ENCODE results near the gene FLOT1.

Gene FLOT1

GRCh38 chr6:30743099-30744053 is 889 bp upstream of the FLOT1 start:
- TF ChIP-seq CTCF (conservative IDR thresholded peaks at IDR 0.05; ENCODE audit: low read depth, low read length) = no peak
- DNase-seq (ENCODE audit: low read depth) = peak; percentile 47
- H3K4me3 ChIP-seq (ENCODE audit: low read depth, low read length) = peak overlapping the region; percentile 90

GRCh38 chr6:30741789-30742315 is 635 bp downstream of the FLOT1 start:
- TF ChIP-seq CTCF (conservative IDR thresholded peaks at IDR 0.05; ENCODE audit: low read depth, low read length) = no peak
- no peak for DNase-seq (ENCODE audit: low read depth)

GRCh38 chr6:30741063-30741779 is 1.3 kb downstream of the FLOT1 start:
- peak overlapping the region; percentile 90 for H3K4me3 ChIP-seq (ENCODE audit: low read depth, low read length)
- TF ChIP-seq CTCF (conservative IDR thresholded peaks at IDR 0.05; ENCODE audit: low read depth, low read length) = no peak
- peak; percentile 22 for DNase-seq (ENCODE audit: low read depth)

More at GRCh38 chr6:30741789-30742315, 635 bp downstream of the FLOT1 start:
- H3K4me3 ChIP-seq (ENCODE audit: low read depth, low read length) = peak overlapping the region; percentile 90

- DNase-seq (ENCODE audit: low read depth) = no peak
- TF ChIP-seq CTCF (conservative IDR thresholded peaks at IDR 0.05; ENCODE audit: low read depth, low read length) = no peak
- H3K4me3 ChIP-seq (ENCODE audit: low read depth, low read length) = no peak overlapping the region
Measured at GRCh38 chr6:30740540-30740870, 2.0 kb downstream of the FLOT1 start.

GRCh38 chr6:30738532-30738931 is 4.0 kb downstream of the FLOT1 start:
- no peak for DNase-seq (ENCODE audit: low read depth)
- H3K4me3 ChIP-seq (ENCODE audit: low read depth, low read length) = no peak overlapping the region
- no peak for TF ChIP-seq CTCF (conservative IDR thresholded peaks at IDR 0.05; ENCODE audit: low read depth, low read length)

GRCh38 chr6:30735668-30736314 is 6.7 kb downstream of the FLOT1 start:
- no peak for DNase-seq (ENCODE audit: low read depth)
- no peak for TF ChIP-seq CTCF (conservative IDR thresholded peaks at IDR 0.05; ENCODE audit: low read depth, low read length)
- no peak overlapping the region for H3K4me3 ChIP-seq (ENCODE audit: low read depth, low read length)

Measured in choroid plexus epithelial cell (primary cell).